Glutamatergic neuron (in vitro differentiated cells): ENCODE results near the gene CRLF2. TPM values are rescaled to one million over a fixed set of nuclear protein-coding genes. Genes with fewer than 3 reads are reported as not detected.
"Not testable (repeated sequence)": the region's sequence is repeated elsewhere in the genome, so short reads cannot be mapped to it uniquely, and the experiment has no call there.

Source experiments
- DNase-seq: peaks from one replicate; pipeline ENCODE4 v3.0.0; 2022
- H3K27ac Mint-ChIP-seq: one replicate; pipeline ENCODE4 v1.8.0; 2020; ENCODE audit warnings: mild to moderate bottlenecking, mixed read lengths, inconsistent platforms; ENCODE audit not compliant: unreplicated experiment
- H3K27me3 Mint-ChIP-seq: one replicate; pipeline ENCODE4 v1.8.0; 2020; ENCODE audit warnings: mild to moderate bottlenecking, moderate library complexity, mixed read lengths, inconsistent platforms; ENCODE audit not compliant: unreplicated experiment
- H3K36me3 Mint-ChIP-seq: one replicate; pipeline ENCODE4 v1.8.0; 2020; ENCODE audit warnings: mild to moderate bottlenecking, mixed read lengths, inconsistent platforms; ENCODE audit not compliant: unreplicated experiment
- H3K4me1 Mint-ChIP-seq: one replicate; pipeline ENCODE4 v1.8.0; 2020; ENCODE audit warnings: mild to moderate bottlenecking, low read depth, mixed read lengths, inconsistent platforms; ENCODE audit not compliant: unreplicated experiment
- H3K4me3 Mint-ChIP-seq: one replicate; pipeline ENCODE4 v1.8.0; 2020; ENCODE audit warnings: mild to moderate bottlenecking, mixed read lengths, inconsistent platforms; ENCODE audit not compliant: unreplicated experiment
- H3K9me3 Mint-ChIP-seq: one replicate; pipeline ENCODE4 v1.8.0; 2020; ENCODE audit warnings: mild to moderate bottlenecking, moderate library complexity, mixed read lengths, inconsistent platforms; ENCODE audit not compliant: unreplicated experiment
- total RNA-seq: library from RNA; stranded (reverse); fragmentation: NEBNext Ultra II Directional; extraction: Animal tissue kit (Norgen Biotek cat#: 25700); gene quantifications from one replicate; pipeline ENCODE4 v1.2.1, GENCODE V29; 2021; ENCODE audit not compliant: unreplicated experiment
- TF ChIP-seq, protein P1 (sequence below): fragments of 200-600 bp; sonication (generic); IDR thresholded peaks from one replicate; pipeline ENCODE4 v1.5.0; 2021; ENCODE audit not compliant: partially characterized antibody, unreplicated experiment

The CRLF2 gene
- total RNA-seq, 1 donor from 2014 or later, result 0.54 TPM

DNA sequence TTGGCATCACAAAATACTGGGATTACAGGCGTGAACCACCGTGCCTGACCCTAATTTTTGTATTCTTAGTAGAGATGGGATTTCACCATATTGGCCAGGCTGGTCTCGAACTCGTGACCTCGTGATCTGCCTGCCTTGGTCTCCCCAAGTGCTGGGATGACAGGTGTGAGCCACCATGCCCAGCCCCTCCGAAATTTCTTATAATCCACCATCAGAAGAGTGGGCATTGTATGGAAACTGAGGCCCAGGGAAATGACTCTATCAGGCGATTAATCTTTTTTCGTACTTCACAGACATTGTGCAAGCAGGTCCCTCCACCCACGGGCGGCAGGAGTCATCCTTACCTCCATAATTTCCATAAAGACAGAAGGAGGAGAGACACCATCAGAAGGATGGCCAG lies 16.0 kb downstream of the CRLF2 start:
- no peak overlapping the region for H3K4me3 Mint-ChIP-seq
- DNase-seq, result no peak

DNA sequence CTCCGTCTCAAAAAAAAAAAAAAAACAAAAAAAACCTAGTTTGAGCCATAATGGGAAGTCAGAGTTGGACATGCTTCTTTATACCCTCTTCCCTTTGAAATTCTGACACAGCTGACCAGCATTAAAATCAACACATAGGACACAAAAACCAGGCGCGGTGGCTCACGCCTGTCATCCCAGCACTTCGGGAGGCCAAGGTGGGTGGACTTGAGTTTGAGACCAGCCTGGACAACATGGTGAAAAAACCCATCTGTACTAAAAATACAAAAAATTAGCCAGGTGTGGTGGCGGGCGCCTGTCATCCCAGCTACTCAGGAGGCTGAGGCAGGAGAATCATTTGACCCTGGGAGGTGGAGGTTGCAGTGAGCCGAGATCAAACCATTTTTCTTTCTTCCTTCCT lies 20.3 kb downstream of the CRLF2 start:
- H3K27ac Mint-ChIP-seq, H3K27me3 Mint-ChIP-seq, H3K4me1 Mint-ChIP-seq, H3K4me3 Mint-ChIP-seq, DNase-seq, H3K36me3 Mint-ChIP-seq, H3K9me3 Mint-ChIP-seq: not testable (repeated sequence)

More for the DNA sequence above, 16.0 kb downstream of the CRLF2 start:
- Mint-ChIP-seq H3K9me3 (peaks cover 5% of the 10 kb centered on the region), H3K27me3 (no peaks in the 10 kb centered on the region), H3K27ac (no peak overlapping the region), H3K36me3 (no peaks in the 10 kb centered on the region), H3K4me1 (no peaks in the 10 kb centered on the region)
- TF ChIP-seq, protein P1, sequence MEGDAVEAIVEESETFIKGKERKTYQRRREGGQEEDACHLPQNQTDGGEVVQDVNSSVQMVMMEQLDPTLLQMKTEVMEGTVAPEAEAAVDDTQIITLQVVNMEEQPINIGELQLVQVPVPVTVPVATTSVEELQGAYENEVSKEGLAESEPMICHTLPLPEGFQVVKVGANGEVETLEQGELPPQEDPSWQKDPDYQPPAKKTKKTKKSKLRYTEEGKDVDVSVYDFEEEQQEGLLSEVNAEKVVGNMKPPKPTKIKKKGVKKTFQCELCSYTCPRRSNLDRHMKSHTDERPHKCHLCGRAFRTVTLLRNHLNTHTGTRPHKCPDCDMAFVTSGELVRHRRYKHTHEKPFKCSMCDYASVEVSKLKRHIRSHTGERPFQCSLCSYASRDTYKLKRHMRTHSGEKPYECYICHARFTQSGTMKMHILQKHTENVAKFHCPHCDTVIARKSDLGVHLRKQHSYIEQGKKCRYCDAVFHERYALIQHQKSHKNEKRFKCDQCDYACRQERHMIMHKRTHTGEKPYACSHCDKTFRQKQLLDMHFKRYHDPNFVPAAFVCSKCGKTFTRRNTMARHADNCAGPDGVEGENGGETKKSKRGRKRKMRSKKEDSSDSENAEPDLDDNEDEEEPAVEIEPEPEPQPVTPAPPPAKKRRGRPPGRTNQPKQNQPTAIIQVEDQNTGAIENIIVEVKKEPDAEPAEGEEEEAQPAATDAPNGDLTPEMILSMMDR, result no peak

DNA sequence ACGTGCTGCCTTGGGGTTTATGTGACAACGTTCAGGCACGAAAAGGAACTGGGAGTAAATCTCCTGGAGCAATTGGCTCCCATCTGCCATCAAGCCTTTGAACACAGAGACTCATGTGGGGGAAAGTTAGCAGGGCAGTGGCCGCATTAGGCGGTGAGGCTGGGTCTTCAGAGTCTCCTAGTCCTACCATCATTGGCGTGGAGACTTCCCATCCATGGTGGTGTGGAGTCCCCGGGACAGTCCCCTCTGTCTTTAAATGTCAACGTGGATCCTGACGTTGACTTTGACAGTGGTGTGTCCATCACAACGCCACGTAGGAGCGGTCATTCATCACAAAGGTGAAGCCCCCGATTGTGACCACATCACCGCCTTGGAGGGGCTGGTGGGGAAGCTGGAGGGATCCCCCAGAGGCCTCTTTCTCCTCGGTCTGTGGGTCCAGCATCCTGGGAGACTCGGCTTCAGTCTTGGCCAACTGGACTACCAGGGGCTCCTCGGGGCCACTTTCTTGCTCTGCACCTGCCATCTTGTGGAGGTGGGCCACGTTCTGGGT lies 21.8 kb downstream of the CRLF2 start:
- TF ChIP-seq, protein P1, result no peak
- DNase-seq, result no peak
- no peak overlapping the region for H3K4me3 Mint-ChIP-seq
- H3K27me3 Mint-ChIP-seq, result peaks cover 2% of the 10 kb centered on the region
- H3K9me3 Mint-ChIP-seq, result peaks cover 6% of the 10 kb centered on the region
- H3K27ac Mint-ChIP-seq, result no peak overlapping the region
- no peaks in the 10 kb centered on the region for H3K4me1 Mint-ChIP-seq
- no peaks in the 10 kb centered on the region for H3K36me3 Mint-ChIP-seq

DNA sequence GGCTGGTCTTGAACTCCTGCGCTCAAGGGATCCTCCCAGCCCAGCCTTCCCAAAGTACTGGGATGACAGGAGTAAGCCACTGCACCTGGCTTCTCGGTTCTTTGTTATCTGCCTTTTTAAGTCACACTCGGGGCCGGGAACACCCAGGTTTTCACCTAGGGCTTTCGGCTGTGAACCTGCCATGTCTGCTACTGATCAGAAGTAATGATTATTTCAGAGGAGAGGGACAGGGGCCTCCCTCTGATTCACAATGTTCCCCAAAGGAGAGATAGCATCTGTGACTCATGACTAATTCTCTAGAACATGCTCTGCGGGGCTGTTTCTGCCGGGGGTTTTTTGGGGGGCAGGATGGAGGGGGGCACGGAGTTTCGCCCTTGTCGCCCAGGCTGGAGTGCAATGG lies 26.9 kb downstream of the CRLF2 start:
- TF ChIP-seq, protein P1, result no peak
- H3K36me3 Mint-ChIP-seq, result no peaks in the 10 kb centered on the region
- H3K27me3 Mint-ChIP-seq, result peaks cover 2% of the 10 kb centered on the region
- no peaks in the 10 kb centered on the region for H3K9me3 Mint-ChIP-seq
- no peak for DNase-seq
- H3K27ac Mint-ChIP-seq, result no peak overlapping the region
- no peaks in the 10 kb centered on the region for H3K4me1 Mint-ChIP-seq
- no peak overlapping the region for H3K4me3 Mint-ChIP-seq

DNA sequence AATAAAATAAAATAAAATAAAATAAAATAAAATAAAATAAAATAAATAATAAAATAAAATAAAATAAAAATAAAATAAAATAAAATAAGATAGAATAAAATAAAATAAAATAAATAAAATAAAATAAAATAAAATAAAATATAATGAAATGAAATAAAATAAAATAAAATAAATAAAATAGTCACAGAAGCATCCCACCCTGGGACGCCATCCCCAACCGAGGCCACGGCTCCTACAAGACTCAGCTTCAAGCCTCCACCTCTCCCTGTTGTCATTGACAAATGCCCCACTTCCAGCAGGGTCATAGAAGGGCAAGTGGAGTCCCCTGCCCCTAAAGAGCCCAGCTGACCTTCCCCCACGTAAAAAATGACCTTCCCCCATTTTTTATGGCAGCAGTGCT lies 30.2 kb downstream of the CRLF2 start:
- H3K4me3 Mint-ChIP-seq, result no peak overlapping the region
- H3K27ac Mint-ChIP-seq, result no peak overlapping the region
- no peaks in the 10 kb centered on the region for H3K36me3 Mint-ChIP-seq
- TF ChIP-seq, protein P1, result no peak
- no peaks in the 10 kb centered on the region for H3K4me1 Mint-ChIP-seq
- no peaks in the 10 kb centered on the region for H3K27me3 Mint-ChIP-seq
- no peaks in the 10 kb centered on the region for H3K9me3 Mint-ChIP-seq
- DNase-seq, result no peak

DNA sequence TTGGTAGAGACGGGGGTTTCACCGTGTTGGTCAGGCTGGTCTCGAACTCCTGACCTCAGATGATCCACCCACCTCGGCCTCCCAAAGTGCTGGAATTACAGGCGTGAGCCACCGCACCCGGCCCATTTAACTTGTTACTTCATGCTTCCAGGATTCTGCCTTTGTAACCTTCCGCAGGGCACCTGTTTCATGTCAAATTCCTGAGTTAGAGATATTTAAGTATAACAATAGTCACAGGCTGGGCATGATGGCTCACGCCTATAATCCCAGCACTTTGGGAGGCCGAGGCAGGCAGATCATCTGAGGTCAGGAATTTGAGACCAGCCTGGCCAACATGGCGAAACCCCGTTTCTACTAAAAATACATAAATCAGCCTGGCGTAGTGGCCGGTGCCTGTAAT lies 30.8 kb downstream of the CRLF2 start:
- H3K9me3 Mint-ChIP-seq, H3K27me3 Mint-ChIP-seq, H3K4me3 Mint-ChIP-seq, DNase-seq, H3K4me1 Mint-ChIP-seq, H3K27ac Mint-ChIP-seq, H3K36me3 Mint-ChIP-seq: not testable (repeated sequence)
